Measurements from ENCODE around the gene RCOR1. TPM values are rescaled to one million over a fixed set of nuclear protein-coding genes. Genes with fewer than 3 reads are reported as not detected.

RCOR1 gene
- total and polyA plus RNA-seq, 2 of the 8 experiments (the other 6 are each of a cell fraction or from before 2014, with no cell fraction given): 12.3 to 26.3 TPM

DNA sequence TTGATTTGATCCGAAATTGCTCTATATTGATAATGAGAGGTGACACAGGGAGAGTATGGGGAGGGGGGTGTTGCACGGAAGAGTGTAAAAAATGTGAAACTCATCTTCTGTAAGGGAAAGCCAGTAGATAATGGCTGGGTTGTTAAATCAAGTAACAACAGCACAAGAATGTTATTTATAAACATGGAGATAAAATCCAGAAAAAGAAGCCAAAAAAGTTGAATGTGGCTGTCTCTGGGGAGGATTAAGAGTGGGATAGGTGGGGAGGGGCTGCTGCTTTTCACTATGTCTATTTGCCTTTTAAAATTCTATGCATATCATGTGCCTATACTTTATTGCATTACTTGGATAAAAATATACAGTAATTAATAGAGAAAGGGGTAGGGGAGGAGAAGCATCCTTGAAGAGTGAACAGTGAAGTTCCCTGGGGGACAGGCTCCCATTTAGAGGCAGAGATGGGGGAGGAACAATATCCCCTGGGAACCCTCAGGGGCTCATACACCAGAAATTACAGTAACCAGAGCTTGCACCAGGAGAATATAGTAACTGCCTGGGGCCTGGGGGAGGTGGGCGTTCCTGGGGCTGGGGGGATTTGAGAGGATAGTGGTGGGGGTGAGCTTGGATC lies 43.7 kb upstream of the RCOR1 start:
- POLR2A ChIA-PET (ENCODE audit: partially characterized antibody): interaction anchor here (2.1 to 2.5 kb wide), 2 partner anchors 11 to 24 kb away, joined by 4 to 12 read pairs; no protein-coding TSS in a partner anchor
- Histone ChIP-seq H3K4ac (replicated peaks; ENCODE audit: insufficient read length, low read depth, low read length) (no peak overlapping the region), H3K4me1 (replicated peaks in 1 of 4; ENCODE audit: control insufficient read depth in 3 of 4, insufficient read depth in 4 of 4, low read length in 3 of 4) (peaks cover 3 to 18% (median 12%) of the 10 kb centered on the region in 4 experiments), H3K79me2 (ENCODE audit: control insufficient read depth in 1 of 2, insufficient read depth in 2 of 2, low read length in 2 of 2) (no peaks in the 10 kb centered on the region), H4K91ac (replicated peaks; ENCODE audit: insufficient read length, low read length) (no peak overlapping the region), H4K8ac (ENCODE audit: extremely low read depth, insufficient read depth, low read length) (no peak overlapping the region), H3K23ac (ENCODE audit: insufficient read length) (no peak overlapping the region), H3K27ac (ENCODE audit: low read depth, low read length) (no peak overlapping the region), H3K18ac (ENCODE audit: extremely low read depth, low read length) (no peak overlapping the region), H3K4me2 (ENCODE audit: insufficient read depth in 1 of 2, low read depth in 2 of 2, low read length in 2 of 2) (no peak overlapping the region), H3K27me3 (replicated peaks in 1 of 4; ENCODE audit: control insufficient read depth in 3 of 4, extremely low read depth in 1 of 4, insufficient read depth in 3 of 4, low read length in 3 of 4) (peaks cover 0 to 5% (median 4%) of the 10 kb centered on the region in 4 experiments; a peak in 3 of 7 replicates), H3K79me1 (ENCODE audit: low read depth, low read length) (no peaks in the 10 kb centered on the region), H2BK12ac (ENCODE audit: low read depth, low read length) (no peak overlapping the region), H3K4me3 (ENCODE audit: extremely low read depth in 1 of 4, insufficient read depth in 2 of 4, low read depth in 3 of 4, low read length in 4 of 4) (no peak overlapping the region), H2BK20ac (ENCODE audit: low read length) (no peak overlapping the region), H4K5ac (ENCODE audit: insufficient read length, low read depth, low read length) (no peak overlapping the region), H3K36me3 (ENCODE audit: control insufficient read depth in 2 of 4, insufficient read depth in 4 of 4, low read length in 3 of 4) (no peaks in the 10 kb centered on the region), H3K23me2 (ENCODE audit: low read depth, low read length) (peaks cover 6% of the 10 kb centered on the region; the same call in 1 of the 2 replicates), H3K9me3 (ENCODE audit: insufficient read depth in 2 of 2, low read depth in 1 of 2, low read length in 1 of 2) (no peaks in the 10 kb centered on the region), H2BK15ac (ENCODE audit: low read length) (no peak overlapping the region), H3K56ac (replicated peaks; ENCODE audit: insufficient read length, low read depth, low read length) (no peak overlapping the region), H3K14ac (ENCODE audit: insufficient read length) (no peak overlapping the region), H2AK5ac (ENCODE audit: low read depth, low read length) (no peak overlapping the region), H2BK120ac (replicated peaks; ENCODE audit: low read depth, low read length) (no peak overlapping the region), H2BK5ac (ENCODE audit: low read depth, low read length) (no peak overlapping the region), H2AFZ (ENCODE audit: low read length) (no peak overlapping the region), H4K20me1 (replicated peaks in 1 of 2; ENCODE audit: control insufficient read depth in 1 of 2, insufficient read depth in 2 of 2, low read length in 2 of 2) (no peaks in the 10 kb centered on the region), H3K9ac (replicated peaks in 1 of 4; ENCODE audit: extremely low read depth in 1 of 4, low read depth in 3 of 4, low read length in 3 of 4) (no peak overlapping the region)
- 90% methylated on average over 3 of the region's 3 CpGs; no CpG with 5 or more reads in 1 of the 2 experiments for WGBS, 2 experiments (ENCODE audit: extremely low coverage in 1 of 2, insufficient coverage in 1 of 2, insufficient read length in 1 of 2, insufficient replicate concordance in 2 of 2, low coverage in 1 of 2, low lambda C conversion rate in 2 of 2, missing lambda C conversion rate in 1 of 2)
- DNase-seq (ENCODE audit: low read depth in 1 of 2, low spot score in 2 of 2) (no peak), FAIRE-seq (no peak)
- TF ChIP-seq BACH1 (IDR thresholded peaks at IDR 0.05; ENCODE audit: low read length): no peak
- TF ChIP-seq TAF1 (IDR thresholded peaks at IDR 0.05; ENCODE audit: low read depth, low read length): no peak
- TF ChIP-seq, protein P1, sequence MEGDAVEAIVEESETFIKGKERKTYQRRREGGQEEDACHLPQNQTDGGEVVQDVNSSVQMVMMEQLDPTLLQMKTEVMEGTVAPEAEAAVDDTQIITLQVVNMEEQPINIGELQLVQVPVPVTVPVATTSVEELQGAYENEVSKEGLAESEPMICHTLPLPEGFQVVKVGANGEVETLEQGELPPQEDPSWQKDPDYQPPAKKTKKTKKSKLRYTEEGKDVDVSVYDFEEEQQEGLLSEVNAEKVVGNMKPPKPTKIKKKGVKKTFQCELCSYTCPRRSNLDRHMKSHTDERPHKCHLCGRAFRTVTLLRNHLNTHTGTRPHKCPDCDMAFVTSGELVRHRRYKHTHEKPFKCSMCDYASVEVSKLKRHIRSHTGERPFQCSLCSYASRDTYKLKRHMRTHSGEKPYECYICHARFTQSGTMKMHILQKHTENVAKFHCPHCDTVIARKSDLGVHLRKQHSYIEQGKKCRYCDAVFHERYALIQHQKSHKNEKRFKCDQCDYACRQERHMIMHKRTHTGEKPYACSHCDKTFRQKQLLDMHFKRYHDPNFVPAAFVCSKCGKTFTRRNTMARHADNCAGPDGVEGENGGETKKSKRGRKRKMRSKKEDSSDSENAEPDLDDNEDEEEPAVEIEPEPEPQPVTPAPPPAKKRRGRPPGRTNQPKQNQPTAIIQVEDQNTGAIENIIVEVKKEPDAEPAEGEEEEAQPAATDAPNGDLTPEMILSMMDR (IDR thresholded peaks at IDR 0.05; ENCODE audit: control extremely low read depth in 1 of 3, insufficient read depth in 1 of 3, low read depth in 1 of 3, low read length in 3 of 3): no peak
- TF ChIP-seq CTBP2 (IDR thresholded peaks at IDR 0.05; ENCODE audit: borderline replicate concordance, insufficient read depth, insufficient read length, low read length): no peak
- no peak for TF ChIP-seq SIRT6 (IDR thresholded peaks at IDR 0.05; ENCODE audit: low read length)
- TF ChIP-seq SRF (IDR thresholded peaks at IDR 0.05; ENCODE audit: low read depth, low read length): no peak
- no peak for TF ChIP-seq MAFK (IDR thresholded peaks at IDR 0.05; ENCODE audit: low read depth, low read length)
- no peak for TF ChIP-seq FOSL1 (IDR thresholded peaks at IDR 0.05; ENCODE audit: insufficient read depth, low read depth, low read length)
- no peak for TF ChIP-seq SP2 (IDR thresholded peaks at IDR 0.05; ENCODE audit: low read length)
- CTCF ChIA-PET (ENCODE audit: partially characterized antibody): interaction anchor here (0.6 to 1.4 kb wide), 3 partner anchors 28 to 520 kb away, joined by 3 to 6 read pairs (median 4); no protein-coding TSS in a partner anchor
